ENCODE measurements around the gene PLA2G4C. TPM values are rescaled to one million over a fixed set of nuclear protein-coding genes. Genes with fewer than 3 reads are reported as not detected.

The PLA2G4C gene
- total and polyA plus RNA-seq, 8 donors = 1.4 to 90.2 (median 5.9) TPM

DNA sequence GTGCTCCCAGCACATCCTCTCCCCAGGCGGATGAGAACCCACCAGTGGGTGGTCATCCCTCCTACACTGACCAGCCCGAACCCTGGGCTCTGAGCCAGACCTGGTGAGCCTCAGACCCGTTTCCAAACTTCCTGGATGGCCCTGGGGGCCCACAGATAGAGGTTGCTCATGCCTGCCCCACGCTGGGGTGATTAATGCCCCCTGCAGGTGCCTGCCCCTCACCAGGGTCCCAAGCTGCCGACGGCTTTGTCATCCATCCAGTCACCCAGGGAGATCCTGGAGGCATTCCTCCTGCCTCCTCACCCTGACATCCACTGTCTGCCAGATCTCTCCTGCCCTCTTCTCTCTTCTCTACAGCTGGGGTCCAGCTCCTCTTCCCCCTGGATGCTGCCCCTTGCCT is 28.4 kb upstream of the PLA2G4C start:
- TF ChIP-seq EP300 (IDR thresholded peaks at IDR 0.05) = no peak
- TF ChIP-seq POLR2AphosphoS5 (IDR thresholded peaks at IDR 0.05) = no peak
- TF ChIP-seq CTCF (IDR thresholded peaks at IDR 0.05) = no peak
- no peaks in the 10 kb centered on the region for H3K4me1 ChIP-seq
- H3K36me3 ChIP-seq = peaks cover 0 to 64% (median 37%) of the 10 kb centered on the region in 4 donors

GRCh38 chr19:48137411-48137810 is 26.8 kb upstream of the PLA2G4C start:
- WGBS, 5 donors = 90 to 95% (median 94%) methylated on average over 7 to 26 of the region's 26 CpGs
- intact Hi-C loops (cut with DNase I; ENCODE audit: low total_unique reads) = no loop called here

More for the DNA sequence above, 28.4 kb upstream of the PLA2G4C start:
- DNase-seq = no peak
- Histone ChIP-seq H3K9me3 (no peaks in the 10 kb centered on the region), H3K4me3 (no peak overlapping the region), H3K27me3 (no peaks in the 10 kb centered on the region), H3K27ac (no peak overlapping the region)
- intact Hi-C loops (cut with DNase I; ENCODE audit: low total_unique reads) = no loop called here
- WGBS, 5 donors = 73 to 85% (median 75%) methylated on average over 2 to 6 of the region's 6 CpGs

GRCh38 chr19:48136547-48136946 is 25.9 kb upstream of the PLA2G4C start:
- intact Hi-C loops (cut with DNase I; ENCODE audit: low total_unique reads) = no loop called here
- TF ChIP-seq POLR2AphosphoS5 (IDR thresholded peaks at IDR 0.05) (no peak), EP300 (IDR thresholded peaks at IDR 0.05) (no peak), CTCF (IDR thresholded peaks at IDR 0.05) (no peak), POLR2A (IDR thresholded peaks at IDR 0.05) (no peak)
- WGBS, 5 donors = 86 to 96% (median 93%) methylated on average over 4 of the region's 4 CpGs
- Histone ChIP-seq H3K4me3 (no peak overlapping the region), H3K27me3 (no peaks in the 10 kb centered on the region), H3K27ac (no peak overlapping the region), H3K9me3 (no peaks in the 10 kb centered on the region), H3K36me3 (peaks cover 0 to 70% (median 40%) of the 10 kb centered on the region in 4 donors), H3K4me1 (no peaks in the 10 kb centered on the region)
- no peak for DNase-seq

More at GRCh38 chr19:48137411-48137810, 26.8 kb upstream of the PLA2G4C start:
- Histone ChIP-seq H3K4me1 (no peaks in the 10 kb centered on the region), H3K4me3 (no peak overlapping the region), H3K36me3 (peaks cover 0 to 67% (median 34%) of the 10 kb centered on the region in 4 donors), H3K27me3 (no peaks in the 10 kb centered on the region), H3K27ac (no peak overlapping the region), H3K9me3 (no peaks in the 10 kb centered on the region)
- TF ChIP-seq POLR2A (IDR thresholded peaks at IDR 0.05) (no peak), POLR2AphosphoS5 (IDR thresholded peaks at IDR 0.05) (no peak), CTCF (IDR thresholded peaks at IDR 0.05) (no peak), EP300 (IDR thresholded peaks at IDR 0.05) (no peak)
- DNase-seq = no peak

DNA sequence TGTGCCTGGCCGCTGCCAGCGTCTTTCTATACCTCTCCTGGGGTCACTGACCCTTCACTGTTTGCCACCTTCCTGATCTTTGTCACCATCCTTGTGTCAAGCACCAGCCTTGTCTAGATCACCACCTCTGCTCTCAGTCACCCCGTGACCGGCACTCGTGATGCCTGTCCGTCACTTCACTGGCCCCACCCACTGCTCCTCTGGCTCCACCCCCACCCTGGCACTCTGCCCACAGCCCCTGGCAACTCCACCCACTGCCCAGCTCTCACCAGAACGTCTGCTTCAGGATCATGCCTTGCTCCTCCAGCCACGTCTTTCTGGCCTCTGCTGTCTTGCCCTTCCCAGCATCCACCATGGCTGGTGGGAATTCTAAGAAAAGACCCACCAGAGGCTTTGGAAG is 24.8 kb upstream of the PLA2G4C start:
- Histone ChIP-seq H3K27ac (no peak overlapping the region), H3K27me3 (no peaks in the 10 kb centered on the region), H3K4me1 (no peaks in the 10 kb centered on the region), H3K9me3 (no peaks in the 10 kb centered on the region), H3K4me3 (no peak overlapping the region), H3K36me3 (peaks cover 0 to 78% (median 51%) of the 10 kb centered on the region in 4 donors)
- intact Hi-C loops (cut with DNase I; ENCODE audit: low total_unique reads) = no loop called here
- TF ChIP-seq CTCF (IDR thresholded peaks at IDR 0.05) (no peak), POLR2A (IDR thresholded peaks at IDR 0.05) (no peak), POLR2AphosphoS5 (IDR thresholded peaks at IDR 0.05) (no peak), EP300 (IDR thresholded peaks at IDR 0.05) (no peak)
- WGBS, 5 donors = 70 to 79% (median 76%) methylated on average over 8 of the region's 8 CpGs
- DNase-seq = no peak

Measured in stomach (tissue), 9 donors.